ENCODE data around the gene BRSK1.

GRCh38 chr19:55346725-55347441, 63.1 kb downstream of the BRSK1 start:
- TF ChIP-seq REST (IDR thresholded peaks at IDR 0.05; ENCODE audit: insufficient read depth in 1 of 2, low read depth in 2 of 2, low read length in 2 of 2) (no peak), POLR2AphosphoS5 (IDR thresholded peaks at IDR 0.05; ENCODE audit: low read depth, low read length) (no peak)
